A549 (cell line): ENCODE measurements around the gene PCGF1. TPM values are rescaled to one million over a fixed set of nuclear protein-coding genes. Genes with fewer than 3 reads are reported as not detected.

Source experiments
- ATAC-seq, 2 experiments: fragments of 200-7000 bp in 1 of 2; fragments of >200 bp in 1 of 2; cut with Nextera tagmentation in 1 of 2; cut with Tn5 transposase in 1 of 2; 3 replicates each; pipeline versions ENCODE4 v1.8.0 to v1.9.1; 2018 to 2020; ENCODE audit warnings: mild to moderate bottlenecking in 1 of 2, moderate library complexity in 1 of 2
- CTCF ChIA-PET: fragments of 300-600 bp; sonication (Branson Sonifier 250); formaldehyde crosslinking; extraction: SDS; loops from one replicate; lab custom pipeline; 2021; ENCODE audit warnings: antibody characterized with exemption, inconsistent platforms; lab: Yijun Ruan, JAX
- POLR2A ChIA-PET: fragments of 350-600 bp; formaldehyde crosslinking; extraction: SDS; loops from one replicate; lab custom pipeline; 2021; ENCODE audit warnings: antibody characterized with exemption, inconsistent platforms; lab: Yijun Ruan, JAX
- DNase-seq, 2 experiments: peaks; one replicate each; pipeline versions ENCODE4 v3.0.0 to v3.0.0-alpha.2; 2011 to 2016; ENCODE audit warnings: low read depth in 1 of 2, low spot score in 1 of 2
- FAIRE-seq: peaks from 2 replicates; lab custom pipeline; 2011; peaks lifted over from hg19 to GRCh38; lab: Jason Lieb, UNC
- H3K27ac ChIP-seq, 2 experiments: fragments of >200 bp; sonication (Bioruptor Twin); formaldehyde crosslinking; 3 replicates each; pipeline ENCODE4 v1.5.1; 2016 to 2017
- H3K4me1 ChIP-seq: fragments of >200 bp; sonication (Bioruptor Twin); formaldehyde crosslinking; 3 replicates; pipeline ENCODE4 v1.6.1; 2016
- H3K4me2 ChIP-seq: fragments of >200 bp; sonication (Bioruptor Twin); formaldehyde crosslinking; 3 replicates; pipeline ENCODE4 v1.6.1; 2016
- H3K4me3 ChIP-seq: fragments of >200 bp; sonication (Bioruptor Twin); formaldehyde crosslinking; 3 replicates; pipeline ENCODE4 v1.5.1; 2016
- H3K9me3 ChIP-seq: fragments of >200 bp; sonication (Bioruptor Twin); formaldehyde crosslinking; 3 replicates; pipeline ENCODE4 v1.6.1; 2016
- ATOH8 ChIP-seq: fragments of 250-450 bp; sonication (Bioruptor Pico); IDR thresholded peaks from 2 replicates; pipeline ENCODE4 v1.5.0; 2020; ENCODE audit warnings: low read depth, mild to moderate bottlenecking, moderate library complexity
- CTCF ChIP-seq: fragments of >200 bp; sonication (Bioruptor Twin); formaldehyde crosslinking; IDR thresholded peaks from 3 replicates; pipeline ENCODE4 v1.5.1; 2016
- E2F6 ChIP-seq: IDR thresholded peaks from 2 replicates; pipeline ENCODE4 v1.6.1; 2012; ENCODE audit warnings: low read depth, borderline replicate concordance
- EHF ChIP-seq: fragments of 250-450 bp; sonication (Bioruptor Pico); IDR thresholded peaks from 2 replicates; pipeline ENCODE4 v1.5.0; 2020; ENCODE audit warnings: mild to moderate bottlenecking
- ESRRA ChIP-seq: fragments of 150-350 bp; IDR thresholded peaks from 2 replicates; pipeline ENCODE4 v1.6.1; 2014; ENCODE audit warnings: mild to moderate bottlenecking, low read length, borderline replicate concordance
- FOSL2 ChIP-seq, 2 experiments: fragments of 450-650 bp in 1 of 2; fragments of >200 bp in 1 of 2; sonication (Bioruptor Twin) in 1 of 2; formaldehyde crosslinking; IDR thresholded peaks; 2 replicates each; pipeline versions ENCODE4 v1.5.0 to v1.6.1; 2016 to 2020; ENCODE audit warnings: mild to moderate bottlenecking in 1 of 2, moderate library complexity in 1 of 2
- GATA3 ChIP-seq: IDR thresholded peaks from 2 replicates; pipeline ENCODE4 v1.6.1; 2012; ENCODE audit warnings: borderline replicate concordance
- HES2 ChIP-seq: fragments of >200 bp; sonication (Bioruptor Twin); formaldehyde crosslinking; IDR thresholded peaks from 2 replicates; pipeline ENCODE4 v1.6.1; 2016
- HEYL ChIP-seq: fragments of 250-450 bp; sonication (Bioruptor Pico); IDR thresholded peaks from 2 replicates; pipeline ENCODE4 v1.8.0; 2021; ENCODE audit warnings: mild to moderate bottlenecking, moderate library complexity
- HOXA7 ChIP-seq: fragments of 250-450 bp; sonication (Bioruptor Pico); IDR thresholded peaks from 2 replicates; pipeline ENCODE4 v1.5.0; 2020; ENCODE audit warnings: mild to moderate bottlenecking, moderate library complexity
- JUNB ChIP-seq: fragments of >200 bp; sonication (Bioruptor Twin); formaldehyde crosslinking; IDR thresholded peaks from 2 replicates; pipeline ENCODE4 v1.6.1; 2016
- NR3C1 ChIP-seq: fragments of >200 bp; sonication (Bioruptor Twin); formaldehyde crosslinking; IDR thresholded peaks from 3 replicates; pipeline ENCODE4 v1.6.1; 2017
- PHF8 ChIP-seq: fragments of 200-600 bp; sonication (generic); IDR thresholded peaks from 2 replicates; pipeline ENCODE4 v1.6.1; 2016; ENCODE audit warnings: low read depth, mild to moderate bottlenecking, antibody characterized with exemption, moderate library complexity, borderline replicate concordance
- RAD21 ChIP-seq, 2 experiments: fragments of >200 bp in 1 of 2; sonication (Bioruptor Twin) in 1 of 2; formaldehyde crosslinking in 1 of 2; IDR thresholded peaks in 1 of 2; conservative IDR thresholded peaks in 1 of 2; 2 replicates in 1 of 2; 3 replicates in 1 of 2; pipeline ENCODE4 v1.6.1; 2012 to 2018; ENCODE audit warnings: inconsistent platforms in 1 of 2
- SREBF2 ChIP-seq: fragments of 450-650 bp; IDR thresholded peaks from 2 replicates; pipeline ENCODE4 v1.6.1; 2014; ENCODE audit warnings: mild to moderate bottlenecking, moderate library complexity
- ZFP36 ChIP-seq: fragments of 450-650 bp; IDR thresholded peaks from 2 replicates; pipeline ENCODE4 v1.6.1; 2014; ENCODE audit warnings: borderline replicate concordance; ENCODE audit not compliant: partially characterized antibody
- whole genome bisulfite sequencing: methylation state at CpG from one replicate; pipeline ENCODE4 v1.1.6; 2017; ENCODE audit errors: missing lambda C conversion rate; 5-methylcytosine and 5-hydroxymethylcytosine counted together
- polyA plus RNA-seq, 4 experiments: library from polyadenylated mRNA; depleted of rRNA in 3 of 4; stranded (reverse); fragments of >200 nt; fragmentation: RNase III in 1 of 4; extraction: RNeasy Plus Mini Kit Qiagen cat#74134 plus additional on column Dnase treatment in 1 of 4; gene quantifications; 2 replicates in 3 of 4; 3 replicates in 1 of 4; pipeline ENCODE4 v1.2.3, GENCODE V29; 2011 to 2017

PCGF1 gene
- polyA plus RNA-seq, 2 of the 4 experiments (the other 2 are of a cell fraction): 32.2 to 53.6 TPM

GRCh38 chr2:74481431-74481830 lies 26.1 kb downstream of the PCGF1 start (continued):
- no peak for TF ChIP-seq NR3C1
- no peak for TF ChIP-seq ATOH8 (CRISPR knock-in tag)
- no peak for TF ChIP-seq ESRRA
- no peak for TF ChIP-seq PHF8
- TF ChIP-seq GATA3: no peak
- TF ChIP-seq FOSL2 (IDR thresholded peaks at IDR 0.05): no peak
- TF ChIP-seq FOSL2 (CRISPR knock-in tag; IDR thresholded peaks at IDR 0.05): no peak
- TF ChIP-seq EHF: no peak

- H3K4me3 ChIP-seq: no peak overlapping the region
- H3K27ac ChIP-seq: no peak overlapping the region
- peaks cover 16% of the 10 kb centered on the region for H3K4me1 ChIP-seq
- POLR2A ChIA-PET: no interaction called here
- peak in 1 of 2 experiments; percentile 44 for DNase-seq
- ATAC-seq: no peak
- peak; percentile 17; the same call in 2 of the 3 replicates for TF ChIP-seq CTCF
- TF ChIP-seq ZFP36: no peak
- TF ChIP-seq HES2: no peak
- no peak for TF ChIP-seq E2F6
- TF ChIP-seq JUNB: no peak
- TF ChIP-seq SREBF2: no peak
- TF ChIP-seq, all 56 proteins: peak for 1
- no peaks in the 10 kb centered on the region for H3K9me3 ChIP-seq
- no peak overlapping the region for H3K4me2 ChIP-seq
- WGBS: 93% methylated on average over 5 of the region's 5 CpGs
- CTCF ChIA-PET: interaction anchor here (1.2 to 5.2 kb wide), 7 partner anchors 7 to 115 kb away, joined by 3 to 37 read pairs (median 5); partner anchors contain the start of genes CCDC142, INO80B and TTC31
- no peak for FAIRE-seq
Measured at GRCh38 chr2:74474899-74475298, 32.6 kb downstream of the PCGF1 start.

- peaks cover 16% of the 10 kb centered on the region for H3K4me1 ChIP-seq
- TF ChIP-seq CTCF (no peak), EHF (no peak)
- DNase-seq: no peak
- H3K27ac ChIP-seq: no peak overlapping the region
- H3K4me2 ChIP-seq: no peak overlapping the region
- ChIA-PET POLR2A (no interaction called here), CTCF (interaction anchor here (0.6 to 5.2 kb wide), 6 partner anchors 8 to 115 kb away, joined by 3 to 37 read pairs (median 5); partner anchors contain the start of genes CCDC142 and TTC31)
- no peak for FAIRE-seq
- ATAC-seq: no peak
- no peak overlapping the region for H3K4me3 ChIP-seq
- WGBS: 86% methylated on average over 6 of the region's 6 CpGs
- no peaks in the 10 kb centered on the region for H3K9me3 ChIP-seq
Measured at GRCh38 chr2:74474481-74474880, 33.0 kb downstream of the PCGF1 start.

- peak in 1 of 2 experiments; percentile 1; a peak in 4 of 6 replicates for ATAC-seq
- H3K4me2 ChIP-seq: peak overlapping the region; percentile 92
- peak overlapping the region; percentile 86 to 91 for H3K27ac ChIP-seq
- CTCF ChIA-PET: interaction anchor here (0.6 to 5.2 kb wide), 6 partner anchors 9 to 1264 kb away, joined by 3 to 37 read pairs (median 4); partner anchors contain the start of genes CCDC142, LBX2 and TTC31
- 6% methylated on average over 7 of the region's 7 CpGs for WGBS
- no peaks in the 10 kb centered on the region for H3K9me3 ChIP-seq
- TF ChIP-seq HEYL (no peak), HOXA7 (CRISPR knock-in tag) (0 out of 2 replicates have a peak, but pooled peaks have one; percentile 12), RAD21 (conservative IDR thresholded peaks at IDR 0.05 in 1 of 2, IDR thresholded peaks at IDR 0.05 in 1 of 2) (no peak)
- DNase-seq: no peak
- H3K4me3 ChIP-seq: peak overlapping the region; percentile 63
- H3K4me1 ChIP-seq: peaks cover 16% of the 10 kb centered on the region
- POLR2A ChIA-PET: interaction anchor here (0.9 to 3.1 kb wide), 6 partner anchors 9 to 33 kb away, joined by 3 to 37 read pairs (median 8); partner anchors contain the start of genes CCDC142, INO80B, TTC31 and WBP1
- no peak for FAIRE-seq
Measured at GRCh38 chr2:74472945-74473258, 34.6 kb downstream of the PCGF1 start.
